Panc1 (cell line): ENCODE results near the gene MPRIP.

ENCODE experiments used
- REST ChIP-seq, 2 experiments: IDR thresholded peaks; 2 replicates each; pipeline ENCODE4 v1.6.1; 2011 to 2012; ENCODE audit warnings: low read depth in 2 of 2, control low read depth in 1 of 2, low read length in 1 of 2, mild to moderate bottlenecking in 1 of 2, moderate library complexity in 1 of 2; ENCODE audit not compliant: insufficient read depth in 1 of 2
- TCF7L2 ChIP-seq: IDR thresholded peaks from 2 replicates; pipeline ENCODE4 v1.6.1; 2011; ENCODE audit warnings: mild to moderate bottlenecking, low read depth, low read length, inconsistent platforms

GRCh38 chr17:17033466-17033865 lies 8.8 kb upstream of the MPRIP start:
- TF ChIP-seq TCF7L2: no peak
- no peak for TF ChIP-seq REST (IDR thresholded peaks at IDR 0.05; ENCODE audit: insufficient read depth in 1 of 2, low read depth in 2 of 2, low read length in 1 of 2)
